ENCODE measurements around the gene SNX1.

- no peak for TF ChIP-seq CTCF (IDR thresholded peaks at IDR 0.05)
- TF ChIP-seq POLR2A (IDR thresholded peaks at IDR 0.05), result no peak
These were observed 13.0 kb upstream of the SNX1 start for GRCh38 chr15:64082757-64083156.
